ENCODE measurements around the gene PLEKHG4. TPM values are rescaled to one million over a fixed set of nuclear protein-coding genes. Genes with fewer than 3 reads are reported as not detected.
A peak's percentile ranks its signal among the peaks of the same experiment; 100 is the strongest.

PLEKHG4 gene
- total RNA-seq, 1 experiment from 2014 or later, result 5.9 TPM

- TF ChIP-seq MAX (CRISPR knock-in tag; IDR thresholded peaks at IDR 0.05) (no peak), ZBTB21 (CRISPR knock-in tag; IDR thresholded peaks at IDR 0.05; ENCODE audit: borderline replicate concordance) (no peak), FOXP1 (CRISPR knock-in tag; IDR thresholded peaks at IDR 0.05; ENCODE audit: borderline replicate concordance) (no peak)
Observed at GRCh38 chr16:67294171-67294757, 14.9 kb downstream of the PLEKHG4 start (continued).

GRCh38 chr16:67294938-67295361 is 15.6 kb downstream of the PLEKHG4 start:
- DNase-seq (ENCODE audit: low spot score), result no peak
- TF ChIP-seq RELA (CRISPR knock-in tag; IDR thresholded peaks at IDR 0.05; ENCODE audit: borderline replicate concordance), result no peak
- no peak for TF ChIP-seq TP53 (CRISPR knock-in tag; IDR thresholded peaks at IDR 0.05)
- TF ChIP-seq SMAD4 (CRISPR knock-in tag; IDR thresholded peaks at IDR 0.05), result no peak
- no peak for TF ChIP-seq ZNF671 (CRISPR knock-in tag; IDR thresholded peaks at IDR 0.05)
- no peak for TF ChIP-seq NR2C2 (CRISPR knock-in tag; IDR thresholded peaks at IDR 0.05)
- TF ChIP-seq CTCF (IDR thresholded peaks at IDR 0.05), result no peak
- TF ChIP-seq ZSCAN18 (CRISPR knock-in tag; IDR thresholded peaks at IDR 0.05), result no peak
- no peak for TF ChIP-seq ZNF263 (CRISPR knock-in tag; IDR thresholded peaks at IDR 0.05; ENCODE audit: low read depth)
- no peak for TF ChIP-seq E2F4 (CRISPR knock-in tag; IDR thresholded peaks at IDR 0.05; ENCODE audit: borderline replicate concordance, low read depth)
- TF ChIP-seq NFYB (CRISPR knock-in tag; conservative IDR thresholded peaks at IDR 0.05; ENCODE audit: low read depth), result no peak
- TF ChIP-seq E2F1 (CRISPR knock-in tag; IDR thresholded peaks at IDR 0.05), result no peak
- no peak for TF ChIP-seq ZNF423 (CRISPR knock-in tag; IDR thresholded peaks at IDR 0.05)
- no peak for TF ChIP-seq ZNF425 (CRISPR knock-in tag; conservative IDR thresholded peaks at IDR 0.05)
- TF ChIP-seq ZBTB21 (CRISPR knock-in tag; IDR thresholded peaks at IDR 0.05; ENCODE audit: borderline replicate concordance), result no peak
- no peak for TF ChIP-seq ZNF281 (CRISPR knock-in tag; IDR thresholded peaks at IDR 0.05)
- no peak for TF ChIP-seq ATF1 (CRISPR knock-in tag; IDR thresholded peaks at IDR 0.05)
- no peak for TF ChIP-seq GRHL2 (CRISPR knock-in tag; IDR thresholded peaks at IDR 0.05; ENCODE audit: insufficient replicate concordance, severe bottlenecking)
- TF ChIP-seq USF1 (CRISPR knock-in tag; IDR thresholded peaks at IDR 0.05), result no peak
- TF ChIP-seq IRF2 (CRISPR knock-in tag; IDR thresholded peaks at IDR 0.05; ENCODE audit: borderline replicate concordance, low read depth), result no peak
- no peak overlapping the region for H3K27ac Mint-ChIP-seq
- no peaks in the 10 kb centered on the region for H3K9me3 Mint-ChIP-seq
- no peaks in the 10 kb centered on the region for H3K4me1 Mint-ChIP-seq
- H3K27me3 Mint-ChIP-seq (ENCODE audit: low read depth), result peaks cover 42% of the 10 kb centered on the region
- ChIA-PET POLR2A (no interaction called here), CTCF (interaction anchor here (1.0 to 6.8 kb wide), 3 partner anchors 10 to 31 kb away, joined by 3 to 51 read pairs (median 3); no protein-coding TSS in a partner anchor)
- H3K4me3 Mint-ChIP-seq, result no peak overlapping the region
- H3K36me3 Mint-ChIP-seq, result no peaks in the 10 kb centered on the region
- peak; percentile 55 for ATAC-seq
